ENCODE results near the gene BBOX1. TPM values are rescaled to one million over a fixed set of nuclear protein-coding genes. Genes with fewer than 3 reads are reported as not detected.

Gene BBOX1
- total RNA-seq, 1 experiment from 2014 or later = 0.33 TPM

DNA sequence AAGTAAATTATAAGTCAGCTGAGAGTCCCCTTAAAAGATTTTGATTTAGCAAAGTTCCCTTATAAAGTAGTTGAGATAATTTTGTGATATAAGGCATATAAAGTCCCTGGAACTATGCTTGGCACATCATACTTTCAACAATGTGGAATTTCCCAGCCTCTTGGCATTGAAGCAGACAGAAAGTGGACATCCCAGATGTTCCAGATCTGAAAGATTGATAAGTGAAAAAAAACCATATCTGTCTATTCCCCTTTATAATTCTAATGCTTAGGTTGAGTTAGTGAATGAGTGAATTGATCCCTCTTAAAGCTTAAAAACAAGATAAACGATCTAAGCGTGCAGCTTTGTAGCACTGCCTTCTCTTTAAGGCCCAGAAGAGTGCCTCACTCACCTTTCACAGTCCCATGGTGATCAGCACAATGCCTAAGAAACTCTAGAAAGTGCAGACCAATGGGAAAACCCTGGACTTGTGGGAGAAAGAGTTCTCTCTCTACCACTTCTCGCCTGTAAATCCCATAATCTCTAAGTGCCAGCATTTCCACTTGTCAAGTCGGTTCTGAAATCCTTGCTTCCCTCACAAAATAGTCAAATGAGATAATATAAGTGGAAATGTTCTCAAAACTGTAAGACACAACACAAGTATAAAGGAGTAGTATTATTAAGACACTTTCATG lies 28.9 kb upstream of the BBOX1 start:
- CTCF ChIA-PET = interaction anchor here (0.7 to 1.1 kb wide), 2 partner anchors 10 to 78 kb away, joined by 3 read pairs; no protein-coding TSS in a partner anchor
- intact Hi-C loops (cut with micrococcal nuclease) = no loop called here
- BruUV-seq (replicated peaks) = no TSS peak
- POLR2A ChIA-PET = interaction anchor here (1.2 to 2.9 kb wide), 3 partner anchors 11 to 19 kb away, joined by 3 to 11 read pairs (median 5); partner anchors contain the start of gene FIBIN
- peaks cover 16% of the 10 kb centered on the region for H3K4me1 Mint-ChIP-seq (ENCODE audit: insufficient read depth, unreplicated experiment)
- H3K27ac Mint-ChIP-seq (ENCODE audit: low read depth, unreplicated experiment) = no peak overlapping the region
- H3K9me3 Mint-ChIP-seq (ENCODE audit: unreplicated experiment) = no peaks in the 10 kb centered on the region
- no peaks in the 10 kb centered on the region for H3K36me3 Mint-ChIP-seq (ENCODE audit: insufficient read depth, unreplicated experiment)
- no peak for DNase-seq (ENCODE audit: unreplicated experiment)
- no peak overlapping the region for H3K4me3 Mint-ChIP-seq (ENCODE audit: unreplicated experiment)
- TF ChIP-seq CTCF (IDR thresholded peaks at IDR 0.05; ENCODE audit: unreplicated experiment) = no peak
- H3K27me3 Mint-ChIP-seq (ENCODE audit: insufficient read depth, unreplicated experiment) = no peaks in the 10 kb centered on the region

DNA sequence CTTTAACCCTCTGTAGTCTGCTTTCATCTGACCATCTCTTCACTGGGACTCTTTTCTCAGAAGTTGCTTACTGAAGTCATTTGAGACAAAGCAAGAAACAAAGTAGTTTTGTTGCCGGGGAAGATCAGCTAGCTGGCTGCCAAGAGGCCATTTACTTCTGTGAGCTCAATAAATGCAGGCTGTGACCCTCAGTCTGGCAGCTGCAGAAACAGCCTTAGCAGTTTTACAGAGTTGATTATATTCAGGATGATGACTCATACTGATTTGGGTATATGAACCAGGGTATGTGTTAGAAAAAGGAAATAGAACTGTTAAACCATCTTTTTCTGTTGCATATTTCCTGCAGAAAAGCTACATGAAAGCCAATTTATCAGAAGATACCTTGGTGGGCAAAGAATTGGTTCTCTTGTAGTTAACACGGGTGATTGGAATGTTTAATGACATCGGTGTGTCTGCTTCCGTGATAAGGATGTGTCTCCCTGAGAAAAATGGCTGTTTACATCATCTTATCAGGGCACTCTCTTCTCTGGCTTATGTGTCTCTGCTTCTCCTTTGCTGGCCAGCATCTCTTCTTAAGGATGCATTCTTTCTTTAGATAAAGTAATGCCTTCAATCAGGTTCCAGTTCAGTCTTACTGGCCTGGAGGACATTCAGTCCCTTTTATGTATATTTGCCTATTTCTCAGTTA lies 28.2 kb upstream of the BBOX1 start:
- DNase-seq (ENCODE audit: unreplicated experiment) = no peak
- H3K27ac Mint-ChIP-seq (ENCODE audit: low read depth, unreplicated experiment) = no peak overlapping the region
- H3K4me3 Mint-ChIP-seq (ENCODE audit: unreplicated experiment) = no peak overlapping the region
- ChIA-PET CTCF (interaction anchor here (0.7 to 1.1 kb wide), 2 partner anchors 11 to 79 kb away, joined by 3 read pairs; no protein-coding TSS in a partner anchor), POLR2A (interaction anchor here (1.2 kb wide), 1 partner anchor 12 kb away, joined by 3 read pairs; no protein-coding TSS in a partner anchor)
- no peaks in the 10 kb centered on the region for H3K27me3 Mint-ChIP-seq (ENCODE audit: insufficient read depth, unreplicated experiment)
- no TSS peak for BruUV-seq (replicated peaks)
- H3K36me3 Mint-ChIP-seq (ENCODE audit: insufficient read depth, unreplicated experiment) = no peaks in the 10 kb centered on the region
- H3K9me3 Mint-ChIP-seq (ENCODE audit: unreplicated experiment) = no peaks in the 10 kb centered on the region
- intact Hi-C loops (cut with micrococcal nuclease) = no loop called here
- TF ChIP-seq CTCF (IDR thresholded peaks at IDR 0.05; ENCODE audit: unreplicated experiment) = no peak
- H3K4me1 Mint-ChIP-seq (ENCODE audit: insufficient read depth, unreplicated experiment) = peaks cover 16% of the 10 kb centered on the region

DNA sequence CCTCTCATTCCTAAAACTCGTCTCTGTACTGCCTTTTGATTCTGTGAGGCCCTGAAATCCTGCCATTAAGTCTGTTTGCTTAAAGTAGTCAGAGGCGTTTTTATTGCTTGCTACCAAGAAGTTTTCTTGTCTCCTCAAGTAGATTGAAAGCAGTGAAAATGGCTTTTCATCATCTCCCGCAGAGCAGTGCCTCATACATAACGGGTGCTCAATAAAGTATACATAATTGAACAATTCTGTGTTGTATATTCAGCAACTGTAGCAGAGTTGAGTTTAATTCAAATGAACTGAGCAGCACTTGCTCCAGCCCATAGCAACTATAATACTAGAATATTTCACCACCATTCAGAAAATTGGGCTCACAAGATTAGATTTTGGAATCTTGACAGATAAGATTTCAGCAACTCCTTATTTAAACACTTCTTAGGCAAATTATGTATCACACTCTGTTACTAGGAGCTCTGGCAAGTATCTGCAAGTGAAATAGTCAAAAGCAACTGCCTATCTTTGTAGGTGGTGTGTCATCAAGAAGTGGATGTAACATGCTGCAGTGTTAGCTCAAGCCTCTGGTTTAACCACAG lies 26.7 kb upstream of the BBOX1 start:
- no peak for TF ChIP-seq CTCF (IDR thresholded peaks at IDR 0.05; ENCODE audit: unreplicated experiment)
- Mint-ChIP-seq H3K4me1 (ENCODE audit: insufficient read depth, unreplicated experiment) (peaks cover 16% of the 10 kb centered on the region), H3K36me3 (ENCODE audit: insufficient read depth, unreplicated experiment) (no peaks in the 10 kb centered on the region), H3K9me3 (ENCODE audit: unreplicated experiment) (no peaks in the 10 kb centered on the region), H3K27me3 (ENCODE audit: insufficient read depth, unreplicated experiment) (no peaks in the 10 kb centered on the region), H3K27ac (ENCODE audit: low read depth, unreplicated experiment) (no peak overlapping the region), H3K4me3 (ENCODE audit: unreplicated experiment) (no peak overlapping the region)
- intact Hi-C loops (cut with micrococcal nuclease) = no loop called here
- no TSS peak for BruUV-seq (replicated peaks)
- ChIA-PET POLR2A (no interaction called here), CTCF (interaction anchor here (0.6 to 1.0 kb wide), 2 partner anchors 25 to 294 kb away, joined by 3 read pairs; no protein-coding TSS in a partner anchor)
- no peak for DNase-seq (ENCODE audit: unreplicated experiment)

- Mint-ChIP-seq H3K4me1 (ENCODE audit: insufficient read depth, unreplicated experiment) (no peaks in the 10 kb centered on the region), H3K27ac (ENCODE audit: low read depth, unreplicated experiment) (no peak overlapping the region), H3K9me3 (ENCODE audit: unreplicated experiment) (no peaks in the 10 kb centered on the region), H3K27me3 (ENCODE audit: insufficient read depth, unreplicated experiment) (no peaks in the 10 kb centered on the region), H3K36me3 (ENCODE audit: insufficient read depth, unreplicated experiment) (no peaks in the 10 kb centered on the region), H3K4me3 (ENCODE audit: unreplicated experiment) (no peak overlapping the region)
- DNase-seq (ENCODE audit: unreplicated experiment) = no peak
- intact Hi-C loops (cut with micrococcal nuclease) = no loop called here
- POLR2A ChIA-PET = interaction anchor here (1.6 kb wide), 1 partner anchor 9 kb away, joined by 6 read pairs; no protein-coding TSS in a partner anchor
- no peak for TF ChIP-seq CTCF (IDR thresholded peaks at IDR 0.05; ENCODE audit: unreplicated experiment)
- BruUV-seq (replicated peaks) = no TSS peak
- CTCF ChIA-PET = interaction anchor here (0.7 kb wide), 1 partner anchor 777 kb away, joined by 3 read pairs; no protein-coding TSS in a partner anchor
Measured at GRCh38 chr11:27018902-27019529, 21.6 kb upstream of the BBOX1 start.
